Measurements from ENCODE around the gene GSX2.

GRCh38 chr4:54061873-54062272 lies 38.1 kb upstream of the GSX2 start:
- TF ChIP-seq EZH2 (IDR thresholded peaks at IDR 0.05; ENCODE audit: borderline replicate concordance, low read depth, low read length, severe bottlenecking) (no peak), CTCF (IDR thresholded peaks at IDR 0.05; ENCODE audit: borderline replicate concordance, extremely low read depth, low read length, poor library complexity, severe bottlenecking) (no peak)

Measured in DND-41 (cell line).